ENCODE results near the gene PDCD2. TPM values are rescaled to one million over a fixed set of nuclear protein-coding genes. Genes with fewer than 3 reads are reported as not detected.

Gene PDCD2
- total and polyA plus RNA-seq, 9 of the 15 experiments (the other 6 are each of a cell fraction or from before 2014, with no cell fraction given), result 67.3 to 430 (median 318) TPM

GRCh38 chr6:170554013-170554795, 30.2 kb downstream of the PDCD2 start, which contains the start of gene TBP (continued):
- TF ChIP-seq, protein P1, sequence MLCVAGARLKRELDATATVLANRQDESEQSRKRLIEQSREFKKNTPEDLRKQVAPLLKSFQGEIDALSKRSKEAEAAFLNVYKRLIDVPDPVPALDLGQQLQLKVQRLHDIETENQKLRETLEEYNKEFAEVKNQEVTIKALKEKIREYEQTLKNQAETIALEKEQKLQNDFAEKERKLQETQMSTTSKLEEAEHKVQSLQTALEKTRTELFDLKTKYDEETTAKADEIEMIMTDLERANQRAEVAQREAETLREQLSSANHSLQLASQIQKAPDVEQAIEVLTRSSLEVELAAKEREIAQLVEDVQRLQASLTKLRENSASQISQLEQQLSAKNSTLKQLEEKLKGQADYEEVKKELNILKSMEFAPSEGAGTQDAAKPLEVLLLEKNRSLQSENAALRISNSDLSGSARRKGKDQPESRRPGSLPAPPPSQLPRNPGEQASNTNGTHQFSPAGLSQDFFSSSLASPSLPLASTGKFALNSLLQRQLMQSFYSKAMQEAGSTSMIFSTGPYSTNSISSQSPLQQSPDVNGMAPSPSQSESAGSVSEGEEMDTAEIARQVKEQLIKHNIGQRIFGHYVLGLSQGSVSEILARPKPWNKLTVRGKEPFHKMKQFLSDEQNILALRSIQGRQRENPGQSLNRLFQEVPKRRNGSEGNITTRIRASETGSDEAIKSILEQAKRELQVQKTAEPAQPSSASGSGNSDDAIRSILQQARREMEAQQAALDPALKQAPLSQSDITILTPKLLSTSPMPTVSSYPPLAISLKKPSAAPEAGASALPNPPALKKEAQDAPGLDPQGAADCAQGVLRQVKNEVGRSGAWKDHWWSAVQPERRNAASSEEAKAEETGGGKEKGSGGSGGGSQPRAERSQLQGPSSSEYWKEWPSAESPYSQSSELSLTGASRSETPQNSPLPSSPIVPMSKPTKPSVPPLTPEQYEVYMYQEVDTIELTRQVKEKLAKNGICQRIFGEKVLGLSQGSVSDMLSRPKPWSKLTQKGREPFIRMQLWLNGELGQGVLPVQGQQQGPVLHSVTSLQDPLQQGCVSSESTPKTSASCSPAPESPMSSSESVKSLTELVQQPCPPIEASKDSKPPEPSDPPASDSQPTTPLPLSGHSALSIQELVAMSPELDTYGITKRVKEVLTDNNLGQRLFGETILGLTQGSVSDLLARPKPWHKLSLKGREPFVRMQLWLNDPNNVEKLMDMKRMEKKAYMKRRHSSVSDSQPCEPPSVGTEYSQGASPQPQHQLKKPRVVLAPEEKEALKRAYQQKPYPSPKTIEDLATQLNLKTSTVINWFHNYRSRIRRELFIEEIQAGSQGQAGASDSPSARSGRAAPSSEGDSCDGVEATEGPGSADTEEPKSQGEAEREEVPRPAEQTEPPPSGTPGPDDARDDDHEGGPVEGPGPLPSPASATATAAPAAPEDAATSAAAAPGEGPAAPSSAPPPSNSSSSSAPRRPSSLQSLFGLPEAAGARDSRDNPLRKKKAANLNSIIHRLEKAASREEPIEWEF (CRISPR knock-in tag; IDR thresholded peaks at IDR 0.05), result 0 out of 2 replicates have a peak, but pooled peaks have one; percentile 54
- TF ChIP-seq ZNF239 (CRISPR knock-in tag; IDR thresholded peaks at IDR 0.05), result 0 out of 2 replicates have a peak, but pooled peaks have one; percentile 13
- no peak for TF ChIP-seq GATAD2A (IDR thresholded peaks at IDR 0.05)
- peak; percentile 74 for TF ChIP-seq ETV1 (tag; conservative IDR thresholded peaks at IDR 0.05; ENCODE audit: low read depth)
- TF ChIP-seq, protein P2, sequence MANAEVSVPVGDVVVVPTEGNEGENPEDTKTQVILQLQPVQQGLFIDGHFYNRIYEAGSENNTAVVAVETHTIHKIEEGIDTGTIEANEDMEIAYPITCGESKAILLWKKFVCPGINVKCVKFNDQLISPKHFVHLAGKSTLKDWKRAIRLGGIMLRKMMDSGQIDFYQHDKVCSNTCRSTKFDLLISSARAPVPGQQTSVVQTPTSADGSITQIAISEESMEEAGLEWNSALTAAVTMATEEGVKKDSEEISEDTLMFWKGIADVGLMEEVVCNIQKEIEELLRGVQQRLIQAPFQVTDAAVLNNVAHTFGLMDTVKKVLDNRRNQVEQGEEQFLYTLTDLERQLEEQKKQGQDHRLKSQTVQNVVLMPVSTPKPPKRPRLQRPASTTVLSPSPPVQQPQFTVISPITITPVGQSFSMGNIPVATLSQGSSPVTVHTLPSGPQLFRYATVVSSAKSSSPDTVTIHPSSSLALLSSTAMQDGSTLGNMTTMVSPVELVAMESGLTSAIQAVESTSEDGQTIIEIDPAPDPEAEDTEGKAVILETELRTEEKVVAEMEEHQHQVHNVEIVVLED (CRISPR knock-in tag; IDR thresholded peaks at IDR 0.05), result peak; percentile 54
- peak; percentile 60 for TF ChIP-seq POLR2B (IDR thresholded peaks at IDR 0.05; ENCODE audit: low read depth, partially characterized antibody)
- TF ChIP-seq, protein P3, sequence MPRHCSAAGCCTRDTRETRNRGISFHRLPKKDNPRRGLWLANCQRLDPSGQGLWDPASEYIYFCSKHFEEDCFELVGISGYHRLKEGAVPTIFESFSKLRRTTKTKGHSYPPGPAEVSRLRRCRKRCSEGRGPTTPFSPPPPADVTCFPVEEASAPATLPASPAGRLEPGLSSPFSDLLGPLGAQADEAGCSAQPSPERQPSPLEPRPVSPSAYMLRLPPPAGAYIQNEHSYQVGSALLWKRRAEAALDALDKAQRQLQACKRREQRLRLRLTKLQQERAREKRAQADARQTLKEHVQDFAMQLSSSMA (CRISPR knock-in tag; IDR thresholded peaks at IDR 0.05), result peak; percentile 85; the same call in 1 of the 2 replicates
- TF ChIP-seq ATF1 (CRISPR knock-in tag; IDR thresholded peaks at IDR 0.05), result peak; percentile 90; the same call in 1 of the 2 replicates
- TF ChIP-seq ATF1 (tag; IDR thresholded peaks at IDR 0.05), result peak; percentile 99
- TF ChIP-seq HMGN3 (IDR thresholded peaks at IDR 0.05; ENCODE audit: borderline replicate concordance, extremely low read depth, insufficient read length, low read depth, low read length), result no peak
- TF ChIP-seq ERF (CRISPR knock-in tag; IDR thresholded peaks at IDR 0.05), result 0 out of 2 replicates have a peak, but pooled peaks have one; percentile 49
- TF ChIP-seq TAF7 (tag; IDR thresholded peaks at IDR 0.05), result peak; percentile 30; the same call in 1 of the 2 replicates
- no peak for TF ChIP-seq GTF2A2 (tag; IDR thresholded peaks at IDR 0.05)
- no peak for TF ChIP-seq ZNF512 (tag; IDR thresholded peaks at IDR 0.05)
- no peak for TF ChIP-seq MEF2D (tag; conservative IDR thresholded peaks at IDR 0.05; ENCODE audit: low read depth)
- no peak for TF ChIP-seq PTBP1 (IDR thresholded peaks at IDR 0.05; ENCODE audit: low read depth, low read length)
- TF ChIP-seq, protein P4, sequence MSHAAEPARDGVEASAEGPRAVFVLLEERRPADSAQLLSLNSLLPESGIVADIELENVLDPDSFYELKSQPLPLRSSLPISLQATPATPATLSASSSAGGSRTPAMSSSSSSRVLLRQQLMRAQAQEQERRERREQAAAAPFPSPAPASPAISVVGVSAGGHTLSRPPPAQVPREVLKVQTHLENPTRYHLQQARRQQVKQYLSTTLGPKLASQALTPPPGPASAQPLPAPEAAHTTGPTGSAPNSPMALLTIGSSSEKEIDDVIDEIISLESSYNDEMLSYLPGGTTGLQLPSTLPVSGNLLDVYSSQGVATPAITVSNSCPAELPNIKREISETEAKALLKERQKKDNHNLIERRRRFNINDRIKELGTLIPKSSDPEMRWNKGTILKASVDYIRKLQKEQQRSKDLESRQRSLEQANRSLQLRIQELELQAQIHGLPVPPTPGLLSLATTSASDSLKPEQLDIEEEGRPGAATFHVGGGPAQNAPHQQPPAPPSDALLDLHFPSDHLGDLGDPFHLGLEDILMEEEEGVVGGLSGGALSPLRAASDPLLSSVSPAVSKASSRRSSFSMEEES (CRISPR knock-in tag; IDR thresholded peaks at IDR 0.05), result no peak

Measured in K562 (cell line).